ENCODE results near the gene CPXM2. TPM values are rescaled to one million over a fixed set of nuclear protein-coding genes. Genes with fewer than 3 reads are reported as not detected.

The CPXM2 gene
- polyA plus RNA-seq, 1 donor (not counting 4 experiments of a cell fraction or from before 2014, with no cell fraction given) = 0.03 TPM

GRCh38 chr10:123848564-123849457, 42.8 kb downstream of the CPXM2 start:
- Histone ChIP-seq H3K4me2 (ENCODE audit: control insufficient read depth, extremely low read depth, insufficient read depth, low read depth, low read length) (no peak overlapping the region), H3K4me3 (ENCODE audit: control insufficient read depth in 2 of 3, extremely low read depth in 1 of 3, insufficient read depth in 2 of 3, low read depth in 1 of 3, low read length in 3 of 3) (no peak overlapping the region), H3K9ac (ENCODE audit: control insufficient read depth, extremely low read depth, insufficient read depth, low read length) (no peak overlapping the region), H3K4me1 (ENCODE audit: control insufficient read depth, extremely low read depth, insufficient read depth, low read length) (peaks cover 12% of the 10 kb centered on the region), H3K36me3 (ENCODE audit: control insufficient read depth in 2 of 2, extremely low read depth in 1 of 2, insufficient read depth in 2 of 2, low read length in 2 of 2) (no peaks in the 10 kb centered on the region), H3K27ac (ENCODE audit: control insufficient read depth, insufficient read depth, low read length) (no peak overlapping the region), H3K9me3 (ENCODE audit: control insufficient read depth, low read depth, low read length) (no peaks in the 10 kb centered on the region), H3K27me3 (ENCODE audit: control insufficient read depth, extremely low read depth, insufficient read depth, low read length) (no peaks in the 10 kb centered on the region), H3K79me2 (ENCODE audit: control insufficient read depth, insufficient read depth, low read length) (no peaks in the 10 kb centered on the region), H4K20me1 (ENCODE audit: control insufficient read depth, extremely low read depth, insufficient read depth, low read length) (no peaks in the 10 kb centered on the region), H3K9me1 (ENCODE audit: control insufficient read depth, extremely low read depth, insufficient read depth, low read length) (no peaks in the 10 kb centered on the region), H2AFZ (ENCODE audit: control insufficient read depth, low read length) (no peak overlapping the region)
- dilution Hi-C loops (cut with MboI; ENCODE audit: extremely low pct_ligation_motif_present, low sequenced_read_pairs) = no loop called here
- no peak for DNase-seq (ENCODE audit: low read depth, low spot score)
- no peak for FAIRE-seq
- TF ChIP-seq EZH2 (IDR thresholded peaks at IDR 0.05; ENCODE audit: low read length) (no peak), CTCF (optimal IDR thresholded peaks at IDR 0.05 in 1 of 3, IDR thresholded peaks at IDR 0.05 in 1 of 3, conservative IDR thresholded peaks at IDR 0.05 in 1 of 3; ENCODE audit: extremely low read depth in 1 of 3, insufficient read depth in 2 of 3, low read length in 3 of 3) (no peak)

- peak; percentile 13 for DNase-seq (ENCODE audit: low read depth, low spot score)
- H2AFZ ChIP-seq (ENCODE audit: control insufficient read depth, low read length) = no peak overlapping the region
- no peak for FAIRE-seq
- no peak for TF ChIP-seq CTCF (optimal IDR thresholded peaks at IDR 0.05 in 1 of 3, IDR thresholded peaks at IDR 0.05 in 1 of 3, conservative IDR thresholded peaks at IDR 0.05 in 1 of 3; ENCODE audit: extremely low read depth in 1 of 3, insufficient read depth in 2 of 3, low read length in 3 of 3)
- TF ChIP-seq EZH2 (IDR thresholded peaks at IDR 0.05; ENCODE audit: low read length) = no peak
- H3K36me3 ChIP-seq (ENCODE audit: control insufficient read depth in 2 of 2, extremely low read depth in 1 of 2, insufficient read depth in 2 of 2, low read length in 2 of 2) = no peaks in the 10 kb centered on the region
- H3K9me1 ChIP-seq (ENCODE audit: control insufficient read depth, extremely low read depth, insufficient read depth, low read length) = no peaks in the 10 kb centered on the region
- no peak overlapping the region for H3K27ac ChIP-seq (ENCODE audit: control insufficient read depth, insufficient read depth, low read length)
- dilution Hi-C loops (cut with MboI; ENCODE audit: extremely low pct_ligation_motif_present, low sequenced_read_pairs) = no loop called here
- H3K4me1 ChIP-seq (ENCODE audit: control insufficient read depth, extremely low read depth, insufficient read depth, low read length) = peaks cover 12% of the 10 kb centered on the region
- no peak overlapping the region for H3K9ac ChIP-seq (ENCODE audit: control insufficient read depth, extremely low read depth, insufficient read depth, low read length)
- H3K79me2 ChIP-seq (ENCODE audit: control insufficient read depth, insufficient read depth, low read length) = no peaks in the 10 kb centered on the region
- no peaks in the 10 kb centered on the region for H3K9me3 ChIP-seq (ENCODE audit: control insufficient read depth, low read depth, low read length)
- H3K4me3 ChIP-seq (ENCODE audit: control insufficient read depth in 2 of 3, extremely low read depth in 1 of 3, insufficient read depth in 2 of 3, low read depth in 1 of 3, low read length in 3 of 3) = no peak overlapping the region
- H4K20me1 ChIP-seq (ENCODE audit: control insufficient read depth, extremely low read depth, insufficient read depth, low read length) = no peaks in the 10 kb centered on the region
- peak overlapping the region; percentile 37 for H3K4me2 ChIP-seq (ENCODE audit: control insufficient read depth, extremely low read depth, insufficient read depth, low read depth, low read length)
- H3K27me3 ChIP-seq (ENCODE audit: control insufficient read depth, extremely low read depth, insufficient read depth, low read length) = no peaks in the 10 kb centered on the region
These were observed 43.7 kb downstream of the CPXM2 start for GRCh38 chr10:123847686-123848432.
